NT2/D1 (cell line): ENCODE results near the gene CD300C.

Experiments used
- SUZ12 ChIP-seq: IDR thresholded peaks from 2 replicates; pipeline ENCODE4 v1.6.1; 2011; ENCODE audit not compliant: insufficient read length, insufficient read depth; ENCODE audit errors: extremely low read depth
- ZNF274 ChIP-seq: IDR thresholded peaks from 2 replicates; pipeline ENCODE4 v1.6.1; 2011; ENCODE audit warnings: mild to moderate bottlenecking, low read depth, low read length

- TF ChIP-seq ZNF274 (no peak), SUZ12 (no peak)
These were observed 25.8 kb upstream of the CD300C start for GRCh38 chr17:74571621-74572270.
